SJCRH30 (cell line): ENCODE measurements around the gene MCOLN1. TPM values are rescaled to one million over a fixed set of nuclear protein-coding genes. Genes with fewer than 3 reads are reported as not detected.

Experiments used
- DNase-seq, 2 experiments: peaks; one replicate each; pipeline ENCODE4 v3.0.0-alpha.2; 2015 to 2020
- H3K27ac ChIP-seq: fragments of 250-450 bp; sonication (Bioruptor Pico); 2 replicates; pipeline ENCODE4 v1.5.1; 2020; ENCODE audit warnings: mild to moderate bottlenecking, moderate library complexity
- H3K27me3 ChIP-seq: fragments of 250-450 bp; sonication (Bioruptor Pico); 2 replicates; pipeline ENCODE4 v1.5.1; 2020; ENCODE audit warnings: mild to moderate bottlenecking, moderate library complexity
- H3K36me3 ChIP-seq: fragments of 250-450 bp; sonication (Bioruptor Pico); 2 replicates; pipeline ENCODE4 v1.5.1; 2020; ENCODE audit warnings: mild to moderate bottlenecking, moderate library complexity
- H3K4me1 ChIP-seq: fragments of 250-450 bp; sonication (Bioruptor Pico); 2 replicates; pipeline ENCODE4 v1.5.1; 2020; ENCODE audit warnings: mild to moderate bottlenecking, moderate library complexity
- H3K4me3 ChIP-seq: fragments of 250-450 bp; sonication (Bioruptor Pico); 2 replicates; pipeline ENCODE4 v1.5.1; 2020; ENCODE audit warnings: mild to moderate bottlenecking, moderate library complexity
- H3K9me3 ChIP-seq: fragments of 250-450 bp; sonication (Bioruptor Pico); replicated peaks from 2 replicates; pipeline ENCODE4 v1.5.1; 2020; ENCODE audit warnings: mild to moderate bottlenecking, moderate library complexity
- total RNA-seq: library from RNA; depleted of rRNA; stranded (reverse); fragments of >200 nt; shearing (Covaris generic); gene quantifications from 2 replicates; pipeline ENCODE4 v1.2.3, GENCODE V29; 2014; rRNA removed

The MCOLN1 gene
- total RNA-seq, 1 experiment from 2014 or later: 3.8 TPM

GRCh38 chr19:7582446-7582845, 60.0 kb downstream of the MCOLN1 start:
- H3K4me1 ChIP-seq: no peaks in the 10 kb centered on the region
- no peak overlapping the region for H3K4me3 ChIP-seq
- H3K36me3 ChIP-seq: no peaks in the 10 kb centered on the region
- H3K27me3 ChIP-seq: no peaks in the 10 kb centered on the region
- H3K27ac ChIP-seq: no peak overlapping the region
- H3K9me3 ChIP-seq: no peaks in the 10 kb centered on the region
- no peak for DNase-seq

Other genes starting within 250 kb of the MCOLN1 start
- 12.9 and 14.3 TPM in 2 replicates for gene INSR, start 228.2 kb upstream of the MCOLN1 start, total RNA-seq
- gene ARHGEF18, start 173.7 kb upstream of the MCOLN1 start, total RNA-seq: 18.4 and 19.2 TPM in 2 replicates
- gene PEX11G, start 33.6 kb upstream of the MCOLN1 start, total RNA-seq: not detected in 2 replicates
- 28.8 and 33.8 TPM in 2 replicates for gene ZNF358, start 6.5 kb upstream of the MCOLN1 start, total RNA-seq
- gene PNPLA6, start 13.1 kb downstream of the MCOLN1 start, total RNA-seq: 14.2 and 17.3 TPM in 2 replicates
- 0.04 and 0.10 TPM in 2 replicates for gene CAMSAP3, start 73.2 kb downstream of the MCOLN1 start, total RNA-seq
- 29.5 and 33.0 TPM in 2 replicates for gene XAB2, start 106.9 kb downstream of the MCOLN1 start, total RNA-seq
- gene PET100, start 107.2 kb downstream of the MCOLN1 start, total RNA-seq: 51.0 and 62.1 TPM in 2 replicates
- gene PCP2, start 111.1 kb downstream of the MCOLN1 start, total RNA-seq: not detected in 2 replicates
- gene STXBP2, start 114.5 kb downstream of the MCOLN1 start, total RNA-seq: 0.15 TPM in 1 of 2 replicates, not detected in the other
- gene RETN, start 146.4 kb downstream of the MCOLN1 start, total RNA-seq: not detected in 2 replicates
- gene MCEMP1, start 154.5 kb downstream of the MCOLN1 start, total RNA-seq: not detected in 2 replicates
- 18.5 and 25.1 TPM in 2 replicates for gene TRAPPC5, start 158.2 kb downstream of the MCOLN1 start, total RNA-seq
- gene FCER2, start 179.5 kb downstream of the MCOLN1 start, total RNA-seq: not detected in 2 replicates
- gene CLEC4G, start 209.5 kb downstream of the MCOLN1 start, total RNA-seq: not detected in 2 replicates
- gene CD209, start 224.9 kb downstream of the MCOLN1 start, total RNA-seq: not detected in 2 replicates
- gene CLEC4M, start 240.6 kb downstream of the MCOLN1 start, total RNA-seq: not detected in 2 replicates